DMS79 treated with DMSO at 0.1 percent for 48 hours (cell line): ENCODE measurements around the gene AGRN.
"Not testable (repeated sequence)": the region's sequence is repeated elsewhere in the genome, so short reads cannot be mapped to it uniquely, and the experiment has no call there.

Experiments used
- DNase-seq: peaks from one replicate; lab custom pipeline; 2025; lab: John Stamatoyannopoulos, UW

The AGRN gene

DNA sequence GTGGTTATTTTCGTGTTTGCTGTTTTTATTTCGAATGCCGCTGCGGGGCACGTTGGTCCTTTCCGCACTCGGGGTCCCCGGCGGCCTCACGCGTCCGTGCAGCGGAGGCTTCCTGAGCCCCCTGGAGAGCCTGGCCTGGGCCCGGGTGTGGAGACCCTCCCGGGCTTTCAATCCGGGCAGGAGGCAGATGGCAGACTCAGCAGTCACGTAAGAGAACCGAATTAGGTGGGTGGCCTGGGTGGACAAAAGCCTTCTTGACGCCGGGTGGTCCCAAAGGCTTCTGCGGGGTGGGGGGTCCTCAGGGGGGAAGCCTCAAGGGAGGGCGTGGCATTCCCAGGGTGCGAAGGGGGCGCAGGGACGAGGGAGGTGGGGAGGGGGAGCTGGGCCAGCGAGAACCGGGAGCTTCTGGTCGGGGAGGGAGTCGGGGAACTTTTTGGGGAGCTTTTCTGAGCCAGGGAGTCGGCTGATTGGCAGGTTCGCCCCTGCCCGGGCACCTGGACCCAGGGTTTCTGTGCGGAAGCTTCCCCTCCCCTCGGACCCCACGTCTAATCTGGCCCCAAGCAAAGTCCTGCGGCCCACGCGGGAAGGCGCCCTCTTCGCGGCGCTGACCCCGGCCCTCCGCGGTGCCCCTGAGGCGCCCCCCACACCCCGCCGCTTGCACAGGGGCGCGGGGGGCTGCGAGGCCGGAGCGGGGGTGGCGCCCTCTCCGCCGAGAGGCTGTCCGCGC is 18.7 kb upstream of the AGRN start:
- DNase-seq, result peak; percentile 52

DNA sequence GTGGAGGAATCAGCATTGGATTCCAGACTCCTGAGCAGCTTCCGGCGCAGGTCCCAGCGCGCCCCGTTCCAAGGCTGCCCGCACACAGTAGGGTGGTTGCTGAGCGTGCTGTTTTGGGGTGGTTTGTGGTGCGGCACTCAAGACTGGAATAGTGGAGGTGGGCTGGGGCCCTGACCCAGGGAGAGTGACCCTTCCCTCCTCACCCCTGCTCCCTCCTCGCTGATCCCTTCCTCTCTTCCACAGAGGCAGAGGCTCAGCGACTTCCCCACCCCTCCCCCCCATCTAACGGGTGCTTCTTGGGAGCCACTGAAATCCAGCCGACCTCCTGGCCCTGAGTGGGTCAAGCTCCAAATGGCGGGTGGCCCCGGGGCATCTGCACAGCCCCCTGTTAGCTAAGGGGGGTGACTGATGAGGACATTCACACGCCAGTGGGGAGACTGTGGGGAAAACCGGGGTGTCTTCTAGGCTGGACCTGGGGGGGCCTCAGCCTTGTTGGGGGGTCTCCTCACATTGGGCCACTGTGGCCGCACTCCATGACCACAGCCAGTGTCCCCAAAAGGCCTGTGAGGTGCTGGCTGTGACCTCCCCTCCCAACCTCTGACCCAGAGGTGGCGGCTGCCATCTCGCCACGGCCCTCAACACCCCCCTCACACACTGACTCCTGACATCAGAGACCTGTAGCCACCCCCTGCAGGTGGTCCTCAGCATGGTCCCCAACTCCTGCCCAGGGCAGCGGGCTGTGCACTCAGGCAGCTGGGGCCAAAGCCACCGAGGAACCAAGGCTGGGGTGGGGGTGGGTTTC is 16.1 kb upstream of the AGRN start:
- no peak for DNase-seq

DNA sequence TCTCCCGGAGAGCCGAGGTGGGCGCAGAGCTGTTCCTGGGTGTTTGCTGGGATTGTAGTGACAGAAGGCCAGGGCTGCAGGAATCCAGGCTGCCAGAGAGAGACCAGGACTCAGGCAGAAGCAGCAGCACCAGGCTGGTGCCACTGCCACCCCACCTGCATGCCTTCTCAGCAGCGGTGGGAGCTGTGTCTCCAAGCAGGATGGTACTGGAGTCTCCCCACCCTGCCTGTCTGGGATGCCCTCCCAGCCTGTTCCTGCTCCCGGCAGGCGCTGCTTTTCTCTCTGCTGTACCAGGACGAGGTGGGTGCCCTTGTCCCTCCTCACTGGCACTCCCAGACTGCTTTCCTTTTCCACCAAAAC is 15.5 kb upstream of the AGRN start:
- no peak for DNase-seq

DNA sequence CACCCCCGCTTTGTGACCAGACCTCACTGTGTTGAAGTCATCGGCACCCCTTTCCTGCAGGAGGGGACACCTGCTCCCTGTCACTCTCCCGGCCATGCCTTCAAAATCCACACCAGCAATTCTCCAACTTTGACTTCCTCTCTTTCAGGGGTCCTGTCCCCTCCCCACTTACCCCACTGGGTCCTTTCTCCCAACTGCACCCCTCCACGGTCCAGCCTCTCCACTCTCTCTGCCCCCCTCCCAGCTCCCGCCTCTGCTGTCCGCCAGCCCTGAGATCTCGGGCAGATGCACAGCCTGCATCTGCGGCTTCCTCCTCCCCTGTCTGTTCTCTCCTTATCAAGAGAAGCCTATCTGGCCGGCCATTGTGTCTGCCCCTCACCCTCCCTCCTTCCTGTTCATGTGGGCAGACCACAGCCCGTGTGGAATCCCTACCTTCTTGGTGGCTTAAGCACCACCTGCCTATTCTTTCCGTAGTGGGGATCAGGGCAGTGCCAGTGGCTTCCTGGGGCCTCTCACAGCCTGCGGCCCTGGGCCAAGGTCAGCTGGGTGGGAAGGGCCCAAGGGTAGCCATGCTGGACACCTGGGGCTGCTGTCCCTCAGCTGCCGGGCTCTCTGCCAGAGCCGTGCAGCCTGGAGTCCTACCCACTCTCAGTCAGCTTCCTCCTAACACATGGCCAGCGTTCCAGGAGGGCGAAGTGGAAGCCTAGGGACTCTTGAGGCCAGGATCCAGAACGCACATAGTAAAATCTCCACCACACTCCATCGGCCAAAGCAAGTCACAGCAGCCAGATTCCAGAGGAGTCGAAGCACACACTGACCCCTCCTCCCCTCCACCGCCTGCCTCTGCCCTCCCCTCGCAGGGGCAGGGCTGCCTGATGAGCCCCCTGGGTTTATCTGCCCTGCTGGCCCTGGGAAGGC is 14.9 kb upstream of the AGRN start:
- DNase-seq, result peak; percentile 45

DNA sequence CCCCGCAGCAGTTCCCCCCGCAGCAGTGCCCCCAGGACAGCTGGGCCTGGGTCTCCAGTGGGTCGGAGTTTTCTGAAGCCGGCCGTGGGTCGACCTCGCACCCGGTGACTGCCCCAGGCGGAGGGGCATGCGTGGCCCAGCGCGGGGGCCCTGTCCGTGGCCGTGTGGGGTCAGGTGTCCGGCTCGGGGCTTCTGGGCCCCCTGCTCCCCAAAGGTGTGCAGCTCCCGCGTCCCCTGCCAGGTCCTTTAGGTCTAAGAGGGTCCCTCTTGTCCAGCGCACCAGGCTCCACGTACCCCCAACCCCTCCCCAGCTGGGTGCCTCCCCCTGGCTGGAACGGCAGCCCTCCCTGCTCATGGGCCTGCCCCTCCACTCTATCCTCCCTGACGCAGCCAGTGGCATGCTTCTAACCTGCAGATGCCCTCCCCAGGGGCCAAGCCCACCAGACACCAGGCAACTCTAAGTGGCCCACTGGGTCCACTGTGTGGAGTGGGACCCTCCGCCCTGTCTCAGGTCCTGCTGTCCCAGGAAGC is 14.1 kb upstream of the AGRN start:
- no peak for DNase-seq

DNA sequence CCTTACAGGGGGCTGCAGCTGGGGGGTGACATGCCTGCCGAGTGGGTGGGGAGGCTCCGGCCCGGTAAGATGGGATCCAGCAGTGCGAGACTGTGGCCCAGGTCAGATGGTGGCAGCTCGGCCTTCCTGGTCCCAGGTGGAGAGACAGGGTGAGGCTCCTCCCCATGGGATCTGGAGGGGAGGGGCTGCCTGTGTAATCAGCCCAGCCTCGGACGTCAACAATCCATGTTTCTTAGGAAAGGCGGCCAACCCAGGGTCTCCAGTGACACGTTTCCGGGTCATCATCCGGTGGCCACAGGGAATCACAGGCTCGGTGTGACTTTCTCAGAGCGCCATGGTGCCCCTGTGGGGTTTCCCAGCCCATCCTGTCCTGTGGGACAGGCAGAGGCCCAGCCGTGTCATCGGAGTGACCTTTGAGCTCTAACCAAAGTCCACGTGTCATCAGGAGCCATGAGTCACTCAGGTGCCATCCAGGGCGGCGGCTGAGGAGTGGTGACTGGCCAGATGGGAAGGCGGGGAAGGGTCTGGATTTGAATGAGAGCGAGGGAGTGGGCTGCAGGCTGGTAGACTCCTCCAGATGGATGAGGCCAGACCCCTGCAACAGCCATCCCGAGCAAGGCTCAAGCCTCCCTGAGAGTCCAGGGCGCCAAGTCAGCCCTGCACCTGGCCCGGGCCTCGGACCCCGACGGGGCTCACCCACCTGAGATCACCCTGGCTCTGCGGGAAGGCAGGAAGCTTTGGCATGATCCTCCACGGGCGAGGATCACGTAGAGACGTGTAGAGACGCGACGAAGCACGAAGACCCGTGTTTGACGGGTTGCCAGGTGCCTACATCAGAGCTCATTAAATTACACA is 13.4 kb upstream of the AGRN start:
- DNase-seq, result no peak

DNA sequence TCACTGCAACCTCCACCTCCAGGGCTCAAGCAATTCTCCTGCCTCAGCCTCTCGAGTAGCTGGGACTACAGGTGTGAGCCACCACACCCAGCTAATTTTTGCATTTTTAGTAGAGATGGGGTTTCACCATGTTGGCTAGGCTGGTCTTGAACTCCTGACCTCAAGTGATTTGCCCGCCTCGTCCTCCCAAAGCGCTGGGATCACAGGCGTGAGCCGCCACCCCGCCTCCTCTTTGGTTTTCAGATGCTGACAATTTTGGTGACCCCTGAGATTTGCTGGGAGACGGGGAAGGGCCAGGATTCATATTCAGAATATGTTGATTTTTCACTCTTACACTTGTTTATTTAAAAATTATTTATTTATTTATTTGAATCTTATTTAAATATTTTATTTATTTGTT is 9.8 kb upstream of the AGRN start:
- not testable (repeated sequence) for DNase-seq

DNA sequence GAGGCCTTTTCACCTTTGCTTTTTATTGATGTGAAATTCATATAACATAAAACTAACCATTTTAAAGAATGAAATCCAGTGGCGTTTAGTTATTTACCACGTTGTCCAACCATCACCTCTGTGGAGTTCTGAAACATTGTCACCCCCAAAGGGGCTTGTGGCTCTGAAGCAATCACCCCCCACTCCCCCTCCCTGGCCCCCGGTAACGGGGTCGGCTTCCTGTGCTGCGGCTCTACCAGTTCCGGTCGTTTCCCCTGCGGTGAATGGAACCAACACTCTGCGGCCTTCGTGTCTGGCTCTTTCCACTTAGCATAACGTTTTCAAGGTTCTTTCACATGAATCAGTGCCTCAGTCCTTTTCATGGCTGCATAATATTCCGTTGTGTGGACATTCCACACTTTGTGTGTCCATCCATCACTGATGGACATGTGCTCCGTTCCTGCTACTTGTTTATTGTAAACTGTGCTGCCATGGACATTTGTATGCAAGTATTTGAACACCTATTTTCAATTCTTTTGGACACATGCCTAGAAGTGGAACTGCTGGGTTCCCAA is 8.4 kb upstream of the AGRN start:
- DNase-seq, result no peak

DNA sequence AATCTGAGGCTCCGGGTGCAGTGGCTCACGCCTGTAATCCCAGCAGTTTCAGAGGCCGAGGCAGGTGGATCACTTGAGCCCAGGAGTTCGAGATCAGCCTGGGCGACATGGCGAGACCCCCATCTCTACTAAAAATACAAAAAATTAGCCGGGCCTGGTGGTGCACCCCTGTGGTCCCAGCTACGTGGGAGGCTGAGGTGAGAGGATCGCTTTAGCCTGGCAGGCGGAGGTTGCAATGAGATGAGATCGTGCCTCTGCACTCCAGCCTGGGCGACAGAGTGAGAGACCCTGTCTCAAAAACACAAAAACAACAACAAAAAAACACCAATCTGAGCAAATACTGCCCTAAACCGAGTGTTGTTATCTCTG is 7.2 kb upstream of the AGRN start:
- DNase-seq, result not testable (repeated sequence)

DNA sequence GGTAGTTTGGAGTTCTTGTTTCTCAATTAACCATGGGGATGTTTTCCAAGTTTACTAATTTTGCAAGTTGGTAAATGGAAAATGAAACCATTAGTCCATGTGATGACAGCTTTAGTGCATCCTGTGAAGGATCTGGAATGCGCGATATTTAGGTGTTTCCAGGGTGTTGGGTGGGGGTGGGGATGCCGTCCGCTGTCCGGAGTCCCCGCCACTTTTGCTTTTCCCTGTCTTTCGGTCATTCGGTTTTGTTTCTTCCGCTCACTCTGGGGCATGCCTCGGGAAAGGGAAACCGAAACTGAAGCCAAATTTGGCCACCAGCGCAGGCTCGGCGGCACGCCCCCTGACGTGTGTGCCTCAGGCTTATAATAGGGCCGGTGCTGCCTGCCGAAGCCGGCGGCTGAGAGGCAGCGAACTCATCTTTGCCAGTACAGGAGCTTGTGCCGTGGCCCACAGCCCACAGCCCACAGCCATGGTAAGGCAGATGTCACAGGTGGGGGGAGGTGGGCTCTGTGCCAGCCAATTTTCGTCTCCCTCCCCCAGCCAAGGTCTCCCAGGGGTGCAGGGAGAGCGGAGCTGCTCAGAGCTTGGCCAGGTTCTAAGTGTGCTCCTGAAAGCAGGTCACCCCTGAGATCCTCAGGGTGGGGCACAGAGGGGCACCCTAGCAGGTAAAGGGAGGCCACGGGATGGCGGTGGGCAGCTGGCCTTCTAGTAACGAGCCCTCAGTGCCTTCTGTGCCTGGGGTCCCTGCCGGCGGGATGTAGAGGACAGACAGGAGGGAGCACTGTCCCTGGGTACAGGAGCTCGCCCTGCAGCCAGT is 6.6 kb upstream of the AGRN start, which contains the start of gene ISG15:
Gene ISG15, plus strand, starts transcription at position 393 of the 817 bp plus-strand sequence. Its CDS starts 77 bp downstream, at position 470.
- DNase-seq, result peak; percentile 84

DNA sequence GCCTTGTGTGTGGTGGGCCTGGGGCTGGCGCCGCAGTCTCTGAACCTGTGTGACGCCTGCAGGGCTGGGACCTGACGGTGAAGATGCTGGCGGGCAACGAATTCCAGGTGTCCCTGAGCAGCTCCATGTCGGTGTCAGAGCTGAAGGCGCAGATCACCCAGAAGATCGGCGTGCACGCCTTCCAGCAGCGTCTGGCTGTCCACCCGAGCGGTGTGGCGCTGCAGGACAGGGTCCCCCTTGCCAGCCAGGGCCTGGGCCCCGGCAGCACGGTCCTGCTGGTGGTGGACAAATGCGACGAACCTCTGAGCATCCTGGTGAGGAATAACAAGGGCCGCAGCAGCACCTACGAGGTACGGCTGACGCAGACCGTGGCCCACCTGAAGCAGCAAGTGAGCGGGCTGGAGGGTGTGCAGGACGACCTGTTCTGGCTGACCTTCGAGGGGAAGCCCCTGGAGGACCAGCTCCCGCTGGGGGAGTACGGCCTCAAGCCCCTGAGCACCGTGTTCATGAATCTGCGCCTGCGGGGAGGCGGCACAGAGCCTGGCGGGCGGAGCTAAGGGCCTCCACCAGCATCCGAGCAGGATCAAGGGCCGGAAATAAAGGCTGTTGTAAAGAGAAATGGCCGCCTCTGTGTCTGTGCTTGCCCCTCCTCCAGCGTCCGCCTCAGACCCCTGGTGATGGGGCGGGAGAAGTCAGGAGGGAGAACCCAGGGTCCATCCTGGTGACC is 5.8 kb upstream of the AGRN start:
- peak; percentile 68 for DNase-seq

DNA sequence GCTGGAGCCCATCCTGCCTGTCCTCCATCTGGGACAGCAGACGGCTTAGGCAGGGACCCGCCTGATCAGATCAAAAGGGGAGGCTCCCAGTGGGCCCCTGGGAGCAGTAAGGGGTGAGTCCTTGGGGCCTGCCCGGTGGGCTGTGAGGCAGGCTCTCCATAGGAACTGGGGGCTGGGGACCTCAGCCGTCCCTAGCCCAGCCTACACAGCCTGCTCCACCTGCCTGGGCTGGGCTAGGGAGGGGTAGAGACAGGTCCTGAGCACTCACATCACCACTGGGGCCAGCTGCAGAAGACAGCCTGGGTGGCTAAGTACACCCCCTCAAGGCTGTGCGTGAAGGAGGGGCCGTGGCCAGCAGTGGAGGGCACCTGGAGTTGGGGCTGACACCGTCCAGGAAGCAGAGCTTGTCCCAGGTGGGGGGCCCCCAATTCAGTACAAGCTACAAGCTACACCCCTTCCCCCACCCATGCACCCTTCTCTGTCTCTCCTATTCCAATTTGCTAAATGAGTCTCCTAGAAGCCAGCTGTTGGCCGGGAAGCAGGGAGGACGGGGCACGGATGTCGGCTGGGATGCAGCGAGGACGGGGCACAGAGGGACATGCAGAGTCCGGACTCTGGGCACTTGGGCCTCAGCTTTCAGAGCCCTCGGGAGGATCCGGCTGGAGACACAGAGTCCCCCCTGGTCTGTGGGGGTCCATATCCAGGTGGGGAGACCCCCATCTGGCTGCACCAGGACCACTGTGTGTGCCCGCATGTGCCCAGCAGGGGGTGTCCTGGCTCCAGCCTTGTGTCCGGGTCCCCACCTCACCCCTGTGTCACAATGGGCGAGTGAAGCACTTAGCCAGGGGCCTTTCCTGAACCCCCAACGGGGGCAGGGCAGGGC is 4.9 kb upstream of the AGRN start:
- no peak for DNase-seq

DNA sequence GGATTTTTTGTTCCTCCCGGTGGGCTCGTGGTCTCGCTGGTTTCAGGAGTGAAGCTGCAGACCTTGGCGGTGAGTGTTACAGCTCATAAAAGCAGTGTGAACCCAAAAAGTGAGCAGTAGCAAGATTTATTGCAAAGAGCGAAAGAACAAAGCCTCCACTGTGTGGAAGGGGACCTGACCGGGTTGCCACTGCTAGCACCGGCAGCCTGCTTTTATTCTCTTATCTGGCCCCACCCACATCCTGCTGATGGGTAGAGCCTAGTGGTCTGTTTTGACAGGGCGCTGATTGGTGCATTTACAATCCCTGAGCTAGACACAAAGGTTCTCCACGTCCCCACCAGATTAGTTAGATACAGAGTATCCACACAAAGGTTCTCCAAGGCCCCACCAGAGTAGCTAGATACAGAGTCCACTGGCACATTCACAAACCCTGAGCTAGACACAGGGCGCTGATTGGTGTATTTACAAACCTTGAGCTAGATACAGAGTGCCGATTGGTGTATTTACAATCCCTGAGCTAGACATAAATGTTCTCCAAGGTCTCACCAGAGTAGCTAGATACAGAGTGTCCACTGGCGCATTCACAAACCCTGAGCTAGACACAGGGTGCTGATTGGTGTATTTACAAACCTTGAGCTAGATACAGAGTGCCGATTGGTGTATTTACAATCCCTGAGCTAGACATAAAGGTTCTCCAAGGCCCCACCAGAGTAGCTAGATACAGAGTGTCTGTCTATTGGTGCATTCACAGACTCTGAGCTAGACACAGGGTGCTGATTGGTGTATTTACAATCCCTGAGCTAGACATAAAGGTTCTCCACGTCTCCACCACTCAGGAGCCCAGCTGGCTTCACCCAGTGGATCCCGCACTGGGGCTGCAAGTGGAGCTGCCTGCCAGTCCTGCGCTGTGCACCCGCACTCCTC is 2.3 kb upstream of the AGRN start:
- not testable (repeated sequence) for DNase-seq

DNA sequence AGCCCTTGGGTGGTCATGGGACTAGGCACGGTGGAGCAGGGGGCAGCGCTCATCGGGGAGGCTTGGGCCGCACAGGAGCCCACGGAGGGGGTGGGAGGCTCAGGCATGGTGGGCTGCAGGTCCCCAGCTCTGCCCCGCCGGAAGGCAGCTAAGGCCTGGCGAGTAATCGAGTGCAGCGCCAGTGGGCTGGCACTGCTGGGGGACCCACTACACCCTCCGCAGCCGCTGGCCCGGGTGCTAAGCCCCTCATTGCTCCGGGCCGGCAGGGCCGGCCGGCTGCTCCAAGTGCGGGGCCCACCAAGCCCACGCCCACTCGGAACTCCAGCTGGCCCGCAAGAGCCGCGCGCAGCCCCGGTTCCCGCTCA is 1.6 kb upstream of the AGRN start:
- not testable (repeated sequence) for DNase-seq

DNA sequence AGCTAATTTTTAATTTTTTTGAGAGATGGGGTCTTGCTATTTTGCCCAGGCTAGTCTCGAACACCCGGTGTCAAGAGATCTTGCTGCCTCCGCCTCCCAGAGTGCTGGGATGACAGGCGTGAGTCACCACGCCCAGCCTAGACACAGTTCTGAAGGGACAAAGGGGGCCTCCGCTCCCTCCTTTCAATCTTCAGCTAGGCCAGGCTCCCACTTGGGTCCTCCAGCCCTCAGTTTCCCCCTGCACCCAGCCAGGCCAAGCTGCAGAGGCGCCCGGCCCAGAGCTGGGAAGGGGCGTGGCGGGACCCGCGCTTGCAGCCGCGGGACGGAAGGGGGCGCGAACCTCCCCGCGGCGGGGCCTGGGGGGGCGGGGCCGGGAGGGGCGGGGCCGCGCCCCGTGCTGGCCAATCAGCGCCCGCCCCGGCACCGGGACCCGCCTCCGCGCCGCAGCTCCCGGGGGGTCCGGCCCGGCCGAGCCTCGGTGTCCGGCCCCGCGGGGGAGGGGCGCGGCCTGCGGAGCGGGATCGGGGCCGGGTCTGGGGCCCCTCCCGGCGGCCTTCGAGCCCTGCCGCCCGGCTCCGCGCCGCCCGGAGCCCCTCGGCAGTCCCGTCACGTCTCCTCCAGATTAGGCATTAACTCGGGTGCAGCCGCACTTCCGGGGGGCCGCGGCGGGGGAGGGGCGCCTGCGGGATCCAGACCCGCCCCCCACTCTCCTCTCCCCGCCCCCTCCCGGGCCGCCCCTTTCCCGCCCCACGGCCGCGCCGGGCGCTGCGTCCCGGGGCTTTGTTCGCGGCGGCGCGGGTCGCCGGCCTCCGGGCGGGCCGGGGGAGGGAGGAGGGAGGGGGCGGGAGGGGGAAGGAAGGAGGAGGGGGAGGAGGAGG is 559 bp upstream of the AGRN start:
- DNase-seq, result peak; percentile 50

DNA sequence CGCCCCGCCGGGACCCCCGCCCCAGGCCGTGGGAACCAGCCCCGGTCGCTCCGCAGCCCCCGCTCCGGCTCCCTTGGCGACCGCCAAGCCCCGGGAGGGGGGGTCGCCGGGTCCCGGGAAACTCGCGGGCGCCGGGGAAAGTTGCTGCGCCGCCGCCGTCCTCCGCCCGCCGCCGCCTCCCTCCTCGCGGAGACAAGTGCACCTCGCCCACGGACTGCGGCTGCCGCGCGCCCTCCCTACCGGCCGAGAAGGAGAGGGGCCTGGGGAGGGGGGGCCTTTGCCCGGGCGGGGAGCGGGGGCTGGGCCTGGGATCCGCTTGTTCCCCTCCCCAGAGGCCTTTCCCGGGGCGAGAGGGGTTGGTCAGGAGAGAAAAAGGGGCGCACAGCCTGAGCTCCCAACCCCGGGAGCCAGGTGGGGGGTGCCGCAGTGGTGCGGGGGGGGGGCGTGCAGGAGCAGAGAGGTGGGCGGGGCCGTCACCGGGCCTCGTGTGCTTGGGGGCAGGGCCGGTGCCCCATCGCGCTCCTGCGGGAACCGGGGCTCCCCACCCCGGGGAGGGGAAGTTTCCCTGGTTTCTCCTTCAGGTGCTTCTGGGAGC is 592 bp downstream of the AGRN start:
- DNase-seq, result peak; percentile 19
